Activated T-helper 2 cell treated with anti-CD3 and anti-CD28 coated beads, Interferon-gamma antibody, Interleukin-2, Interleukin-4, amounts not matched to agents 10 μg/mL and 5 μg/mL and 100 μg/mL, durations not matched to agents 14 hours and 24 hours and 36 hours (primary cell): ENCODE data around the gene AFF3. TPM values are rescaled to one million over a fixed set of nuclear protein-coding genes. Genes with fewer than 3 reads are reported as not detected.
"Not testable (repeated sequence)": the region's sequence is repeated elsewhere in the genome, so short reads cannot be mapped to it uniquely, and the experiment has no call there.

Experiments used
- DNase-seq: peaks from one replicate; pipeline ENCODE4 v3.0.0; 2021; ENCODE audit warnings: low spot score
- H3K27ac Mint-ChIP-seq: one replicate; pipeline ENCODE4 v1.8.0; 2021; ENCODE audit warnings: mixed read lengths
- H3K27me3 Mint-ChIP-seq: one replicate; pipeline ENCODE4 v1.8.0; 2021; ENCODE audit warnings: low read depth, mixed read lengths
- H3K36me3 Mint-ChIP-seq: one replicate; pipeline ENCODE4 v1.8.0; 2021; ENCODE audit warnings: low read depth, mixed read lengths
- H3K4me1 Mint-ChIP-seq: one replicate; pipeline ENCODE4 v1.8.0; 2021; ENCODE audit warnings: low read depth, mixed read lengths
- H3K4me3 Mint-ChIP-seq: one replicate; pipeline ENCODE4 v1.8.0; 2021; ENCODE audit warnings: low read depth, mild to moderate bottlenecking, moderate library complexity, mixed read lengths
- H3K9me3 Mint-ChIP-seq: one replicate; pipeline ENCODE4 v1.8.0; 2021; ENCODE audit warnings: mixed read lengths
- intact Hi-C: fragments of 100-400 bp; cut with micrococcal nuclease; formaldehyde crosslinking; loops from one replicate; pipeline ENCODE4 v1.15.1; 2023
- total RNA-seq: library from RNA; stranded (reverse); gene quantifications from 2 replicates; pipeline ENCODE4 v1.2.3, GENCODE V29; 2022

The AFF3 gene
- total RNA-seq, 1 donor from 2014 or later: 1.4 TPM

GRCh38 chr2:100178085-100178788 is 35.8 kb upstream of the AFF3 start:
- Mint-ChIP-seq H3K27ac (no peak overlapping the region), H3K36me3 (no peaks in the 10 kb centered on the region), H3K4me1 (no peaks in the 10 kb centered on the region), H3K4me3 (no peak overlapping the region), H3K27me3 (peaks cover 2% of the 10 kb centered on the region), H3K9me3 (no peaks in the 10 kb centered on the region)
- intact Hi-C loops: no loop called here
- no peak for DNase-seq

DNA sequence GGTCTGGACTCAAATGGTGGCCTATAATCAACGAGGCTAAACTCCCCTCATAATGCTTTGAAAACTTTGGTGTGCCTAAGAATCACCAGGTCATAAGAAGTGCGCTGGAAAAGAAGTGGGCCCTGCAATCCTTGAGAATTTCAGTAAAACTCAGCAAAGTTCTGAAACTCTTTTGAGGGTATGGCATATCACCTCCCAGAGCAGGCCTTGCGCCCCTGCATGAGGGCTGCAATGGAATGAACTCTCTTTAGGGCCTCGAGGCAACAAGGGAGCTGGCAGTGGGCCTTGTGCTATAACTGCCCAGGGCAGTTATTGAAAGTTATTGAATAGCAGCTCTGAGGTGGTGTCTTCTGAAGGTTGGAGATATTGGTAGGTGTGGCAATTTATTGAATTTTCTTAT is 34.5 kb upstream of the AFF3 start:
- Mint-ChIP-seq H3K36me3 (no peaks in the 10 kb centered on the region), H3K27me3 (peaks cover 2% of the 10 kb centered on the region), H3K4me1 (no peaks in the 10 kb centered on the region), H3K9me3 (no peaks in the 10 kb centered on the region), H3K27ac (no peak overlapping the region), H3K4me3 (no peak overlapping the region)
- no peak for DNase-seq
- intact Hi-C loops: no loop called here

- no peaks in the 10 kb centered on the region for H3K4me1 Mint-ChIP-seq
- H3K27ac Mint-ChIP-seq: no peak overlapping the region
- H3K4me3 Mint-ChIP-seq: no peak overlapping the region
- DNase-seq: no peak
- H3K27me3 Mint-ChIP-seq: peaks cover 2% of the 10 kb centered on the region
- no peaks in the 10 kb centered on the region for H3K9me3 Mint-ChIP-seq
- intact Hi-C loops: no loop called here
- no peaks in the 10 kb centered on the region for H3K36me3 Mint-ChIP-seq
Measured at GRCh38 chr2:100174026-100174431, 31.6 kb upstream of the AFF3 start.

- peaks cover 3% of the 10 kb centered on the region for H3K27me3 Mint-ChIP-seq
- H3K27ac Mint-ChIP-seq: no peak overlapping the region
- DNase-seq: no peak
- peaks cover 20% of the 10 kb centered on the region for H3K9me3 Mint-ChIP-seq
- H3K36me3 Mint-ChIP-seq: no peaks in the 10 kb centered on the region
- H3K4me1 Mint-ChIP-seq: no peaks in the 10 kb centered on the region
- intact Hi-C loops: no loop called here
- H3K4me3 Mint-ChIP-seq: no peak overlapping the region
Measured at GRCh38 chr2:100166701-100167100, 24.3 kb upstream of the AFF3 start.

DNA sequence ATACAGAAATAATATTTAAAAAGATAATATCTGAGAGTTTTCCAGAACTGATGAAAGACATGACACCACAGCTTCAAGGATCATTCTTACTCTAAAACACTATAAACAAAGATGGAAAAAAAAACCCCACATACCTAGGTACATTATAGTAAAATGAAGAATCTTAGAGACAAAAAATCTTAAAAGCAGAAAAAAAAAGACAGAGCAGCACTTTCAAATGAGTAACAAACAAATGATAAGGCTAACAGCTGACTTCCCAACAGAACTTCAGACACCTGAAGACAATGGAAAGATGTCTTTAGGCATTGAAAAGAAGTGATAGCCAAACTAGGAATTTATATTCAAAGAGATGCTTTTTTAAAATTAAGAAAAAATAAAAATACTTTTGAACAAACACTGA is 21.2 kb upstream of the AFF3 start:
- no peak for DNase-seq
- no peak overlapping the region for H3K4me3 Mint-ChIP-seq
- no peaks in the 10 kb centered on the region for H3K4me1 Mint-ChIP-seq
- H3K9me3 Mint-ChIP-seq: peaks cover 20% of the 10 kb centered on the region
- intact Hi-C loops: no loop called here
- no peaks in the 10 kb centered on the region for H3K36me3 Mint-ChIP-seq
- no peak overlapping the region for H3K27ac Mint-ChIP-seq
- H3K27me3 Mint-ChIP-seq: peaks cover 6% of the 10 kb centered on the region

- no peaks in the 10 kb centered on the region for H3K4me1 Mint-ChIP-seq
- H3K9me3 Mint-ChIP-seq: peaks cover 20% of the 10 kb centered on the region
- H3K4me3 Mint-ChIP-seq: no peak overlapping the region
- intact Hi-C loops: no loop called here
- H3K27me3 Mint-ChIP-seq: peaks cover 5% of the 10 kb centered on the region
- no peak overlapping the region for H3K27ac Mint-ChIP-seq
- DNase-seq: no peak
- H3K36me3 Mint-ChIP-seq: no peaks in the 10 kb centered on the region
Measured at GRCh38 chr2:100161945-100162620, 19.7 kb upstream of the AFF3 start.

- peaks cover 8% of the 10 kb centered on the region for H3K27me3 Mint-ChIP-seq
- H3K9me3 Mint-ChIP-seq: peaks cover 14% of the 10 kb centered on the region
- H3K4me1 Mint-ChIP-seq: no peaks in the 10 kb centered on the region
- H3K36me3 Mint-ChIP-seq: no peaks in the 10 kb centered on the region
- H3K27ac Mint-ChIP-seq: no peak overlapping the region
- no peak for DNase-seq
- H3K4me3 Mint-ChIP-seq: no peak overlapping the region
- intact Hi-C loops: no loop called here
Measured at GRCh38 chr2:100160396-100160795, 18.0 kb upstream of the AFF3 start.

- H3K4me1 Mint-ChIP-seq, H3K9me3 Mint-ChIP-seq, H3K36me3 Mint-ChIP-seq, H3K4me3 Mint-ChIP-seq, H3K27ac Mint-ChIP-seq, intact Hi-C loops, DNase-seq: not testable (repeated sequence)
- peaks cover 20% of the 10 kb centered on the region for H3K27me3 Mint-ChIP-seq
Measured at GRCh38 chr2:100151832-100152231, 9.4 kb upstream of the AFF3 start.

GRCh38 chr2:100151310-100151709 is 8.9 kb upstream of the AFF3 start:
- Mint-ChIP-seq H3K27me3 (peaks cover 22% of the 10 kb centered on the region), H3K4me1 (no peaks in the 10 kb centered on the region), H3K9me3 (peaks cover 4% of the 10 kb centered on the region), H3K36me3 (no peaks in the 10 kb centered on the region), H3K27ac (no peak overlapping the region), H3K4me3 (no peak overlapping the region)
- intact Hi-C loops: no loop called here
- DNase-seq: no peak

- DNase-seq: no peak
- Mint-ChIP-seq H3K9me3 (peaks cover 4% of the 10 kb centered on the region), H3K36me3 (no peaks in the 10 kb centered on the region), H3K4me3 (no peak overlapping the region), H3K4me1 (no peaks in the 10 kb centered on the region), H3K27me3 (peaks cover 20% of the 10 kb centered on the region), H3K27ac (no peak overlapping the region)
- intact Hi-C loops: no loop called here
Measured at GRCh38 chr2:100148883-100149282, 6.5 kb upstream of the AFF3 start.

DNA sequence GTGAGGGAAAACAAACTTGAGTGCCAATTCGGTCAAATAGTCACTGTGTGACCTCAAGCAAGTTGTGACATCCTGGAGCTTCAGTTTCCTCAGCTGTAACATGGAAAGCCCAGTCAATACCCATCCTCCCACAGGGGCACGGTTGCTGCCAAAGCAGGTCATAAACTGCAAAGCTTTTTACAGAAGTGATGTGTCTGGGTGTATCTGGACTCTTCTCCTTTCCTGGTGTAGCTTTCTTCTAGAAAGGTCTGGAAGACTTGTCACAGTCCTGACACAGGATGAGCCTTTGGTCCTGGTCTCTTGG is 4.2 kb upstream of the AFF3 start:
- intact Hi-C loops: no loop called here
- H3K4me3 Mint-ChIP-seq: no peak overlapping the region
- H3K9me3 Mint-ChIP-seq: no peaks in the 10 kb centered on the region
- no peak overlapping the region for H3K27ac Mint-ChIP-seq
- H3K27me3 Mint-ChIP-seq: peaks cover 24% of the 10 kb centered on the region
- no peaks in the 10 kb centered on the region for H3K36me3 Mint-ChIP-seq
- no peak for DNase-seq
- H3K4me1 Mint-ChIP-seq: peaks cover 21% of the 10 kb centered on the region

DNA sequence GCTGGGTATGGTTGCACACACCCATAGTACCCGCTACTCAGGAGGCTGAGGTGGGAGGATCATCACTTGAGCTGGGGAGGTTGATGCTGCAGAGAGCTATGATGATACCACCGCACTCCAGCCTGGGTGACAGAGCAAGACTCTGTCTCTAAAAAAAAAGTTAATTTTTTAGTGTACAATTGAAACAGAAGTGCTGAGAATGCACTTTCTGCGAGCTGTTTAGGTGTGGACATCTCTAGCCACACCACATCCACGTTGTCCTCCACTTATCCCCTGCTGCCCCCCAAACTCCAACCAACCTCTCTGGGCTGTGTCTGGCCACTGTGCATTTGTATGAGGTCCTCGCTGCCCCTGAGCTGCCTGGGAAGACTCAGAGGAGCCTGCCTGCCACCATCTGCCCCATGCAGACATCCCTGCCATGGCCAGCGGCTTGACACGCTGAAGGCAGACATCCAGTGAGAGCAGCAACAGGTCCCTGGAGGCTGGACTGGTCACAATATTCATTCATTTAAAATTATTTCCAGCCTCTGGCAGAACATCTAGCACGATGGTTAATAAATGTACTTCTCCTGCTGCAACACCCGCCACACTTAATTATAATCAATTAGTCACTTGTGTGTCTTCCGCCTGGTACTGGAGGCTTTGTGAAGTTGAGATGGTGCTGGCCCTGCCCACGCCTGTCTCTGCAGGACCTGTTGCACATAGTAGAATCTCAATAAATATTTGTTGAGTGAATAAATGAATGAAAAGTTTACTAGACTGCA is 3.7 kb upstream of the AFF3 start:
- no peak overlapping the region for H3K4me3 Mint-ChIP-seq
- no peaks in the 10 kb centered on the region for H3K36me3 Mint-ChIP-seq
- DNase-seq: no peak
- no peak overlapping the region for H3K27ac Mint-ChIP-seq
- peaks cover 26% of the 10 kb centered on the region for H3K27me3 Mint-ChIP-seq
- intact Hi-C loops: no loop called here
- no peaks in the 10 kb centered on the region for H3K9me3 Mint-ChIP-seq
- peaks cover 25% of the 10 kb centered on the region for H3K4me1 Mint-ChIP-seq

GRCh38 chr2:100143286-100143685 is 896 bp upstream of the AFF3 start:
- no peaks in the 10 kb centered on the region for H3K9me3 Mint-ChIP-seq
- no peak overlapping the region for H3K4me3 Mint-ChIP-seq
- peaks cover 4% of the 10 kb centered on the region for H3K36me3 Mint-ChIP-seq
- H3K27me3 Mint-ChIP-seq: peaks cover 30% of the 10 kb centered on the region
- intact Hi-C loops: loop anchor here (2.0 kb wide), 1 partner anchor 148 kb away; no protein-coding TSS in a partner anchor
- H3K4me1 Mint-ChIP-seq: peaks cover 34% of the 10 kb centered on the region
- no peak overlapping the region for H3K27ac Mint-ChIP-seq
- no peak for DNase-seq
